Choroid plexus epithelial cell (primary cell): Measurements from ENCODE around the gene C16orf74.

Experiments
- DNase-seq: peaks from one replicate; pipeline ENCODE4 v3.0.0-alpha.2; 2010; ENCODE audit warnings: low read depth
- H3K4me3 ChIP-seq: 2 replicates; pipeline ENCODE4 v1.5.1; 2011; ENCODE audit warnings: low read depth, mild to moderate bottlenecking, control low read depth, low read length, moderate library complexity
- TF ChIP-seq, protein P1 (sequence below): conservative IDR thresholded peaks from 2 replicates; pipeline ENCODE4 v1.5.1; 2011; ENCODE audit warnings: low read depth, mild to moderate bottlenecking, control low read depth, inconsistent platforms, low read length, moderate library complexity

The C16orf74 gene

DNA sequence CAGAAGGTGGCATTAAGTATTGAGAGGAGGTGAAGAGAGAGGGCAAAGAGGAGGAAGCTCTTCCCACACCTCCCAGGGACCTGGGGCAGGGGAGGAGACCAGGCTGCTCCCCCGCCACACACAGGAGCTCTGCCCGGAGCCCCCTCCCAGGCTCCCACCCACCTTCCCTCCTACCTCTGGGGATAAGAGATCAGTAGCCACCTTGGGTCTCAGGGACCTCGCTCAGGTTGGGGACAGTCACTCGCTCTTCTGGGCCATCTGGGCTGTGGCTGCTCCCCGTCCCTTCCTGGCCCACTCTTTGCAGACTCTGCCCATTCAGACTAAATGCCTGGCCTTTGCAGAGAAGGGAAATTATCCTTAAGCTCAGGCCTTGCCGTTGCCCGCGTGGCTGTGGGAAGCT, 14.9 kb upstream of the C16orf74 start:
- no peak overlapping the region for H3K4me3 ChIP-seq
- no peak for DNase-seq
- TF ChIP-seq, protein P1, sequence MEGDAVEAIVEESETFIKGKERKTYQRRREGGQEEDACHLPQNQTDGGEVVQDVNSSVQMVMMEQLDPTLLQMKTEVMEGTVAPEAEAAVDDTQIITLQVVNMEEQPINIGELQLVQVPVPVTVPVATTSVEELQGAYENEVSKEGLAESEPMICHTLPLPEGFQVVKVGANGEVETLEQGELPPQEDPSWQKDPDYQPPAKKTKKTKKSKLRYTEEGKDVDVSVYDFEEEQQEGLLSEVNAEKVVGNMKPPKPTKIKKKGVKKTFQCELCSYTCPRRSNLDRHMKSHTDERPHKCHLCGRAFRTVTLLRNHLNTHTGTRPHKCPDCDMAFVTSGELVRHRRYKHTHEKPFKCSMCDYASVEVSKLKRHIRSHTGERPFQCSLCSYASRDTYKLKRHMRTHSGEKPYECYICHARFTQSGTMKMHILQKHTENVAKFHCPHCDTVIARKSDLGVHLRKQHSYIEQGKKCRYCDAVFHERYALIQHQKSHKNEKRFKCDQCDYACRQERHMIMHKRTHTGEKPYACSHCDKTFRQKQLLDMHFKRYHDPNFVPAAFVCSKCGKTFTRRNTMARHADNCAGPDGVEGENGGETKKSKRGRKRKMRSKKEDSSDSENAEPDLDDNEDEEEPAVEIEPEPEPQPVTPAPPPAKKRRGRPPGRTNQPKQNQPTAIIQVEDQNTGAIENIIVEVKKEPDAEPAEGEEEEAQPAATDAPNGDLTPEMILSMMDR: no peak

DNA sequence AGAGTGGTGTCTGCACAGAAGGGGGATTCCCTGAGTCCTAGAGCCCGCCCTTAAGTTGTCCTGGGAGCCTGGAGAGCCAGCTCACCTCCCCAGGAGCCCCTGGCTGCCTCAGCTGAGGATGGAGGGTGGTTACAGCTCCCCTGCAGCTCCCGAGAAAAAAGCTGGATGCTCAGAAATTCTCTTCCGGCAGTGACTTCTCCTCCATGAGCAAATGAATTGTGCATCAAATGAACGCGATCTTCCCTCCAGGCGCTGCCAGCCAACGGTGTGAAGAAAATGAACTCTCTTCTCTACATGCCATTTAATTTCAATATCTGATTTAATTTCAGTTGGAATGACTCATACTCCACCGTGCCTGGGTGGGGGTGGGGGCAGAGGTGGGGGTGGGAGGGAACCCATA, 14.3 kb upstream of the C16orf74 start:
- TF ChIP-seq, protein P1: no peak
- H3K4me3 ChIP-seq: no peak overlapping the region
- DNase-seq: no peak

DNA sequence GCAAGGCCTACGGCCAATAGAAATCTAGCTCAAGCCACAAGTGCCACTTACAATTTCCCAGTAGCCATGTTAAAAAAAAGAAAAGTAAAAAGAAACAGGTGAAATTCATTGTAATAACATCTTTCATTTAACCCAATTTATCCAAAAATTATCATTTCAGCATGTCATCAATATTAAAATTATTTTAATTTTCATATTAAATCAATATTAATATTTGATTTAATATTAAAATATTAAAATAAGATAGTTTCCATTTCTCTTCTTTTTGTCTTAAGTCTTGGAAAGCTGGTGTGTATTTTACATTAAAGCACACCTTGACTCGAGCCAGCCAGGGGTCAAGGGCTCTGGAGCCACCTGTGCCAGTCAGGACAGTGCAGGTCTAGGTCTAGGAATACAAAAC, 12.7 kb upstream of the C16orf74 start:
- H3K4me3 ChIP-seq: no peak overlapping the region
- no peak for DNase-seq
- TF ChIP-seq, protein P1: no peak

DNA sequence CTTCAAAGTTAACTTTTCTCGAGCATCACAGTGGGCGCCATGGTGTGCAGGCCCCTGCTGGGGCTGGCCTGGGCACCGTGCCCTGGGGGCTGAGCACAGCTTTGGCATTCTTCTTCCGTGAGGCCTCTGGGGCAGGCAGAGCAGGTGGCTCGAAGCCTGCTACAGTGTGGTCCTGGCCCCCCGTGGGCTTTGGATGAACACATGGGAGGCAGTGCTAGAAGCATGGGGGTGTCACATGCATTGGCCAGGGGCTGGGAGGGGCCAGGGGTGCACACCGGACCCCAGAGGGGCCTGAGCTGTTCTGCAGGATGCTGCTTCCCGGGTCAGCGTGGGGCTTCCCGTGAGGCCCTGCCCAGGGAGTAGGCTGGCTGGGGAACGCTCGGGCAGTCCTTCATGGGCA, 12.1 kb upstream of the C16orf74 start:
- no peak for DNase-seq
- TF ChIP-seq, protein P1: no peak
- no peak overlapping the region for H3K4me3 ChIP-seq

DNA sequence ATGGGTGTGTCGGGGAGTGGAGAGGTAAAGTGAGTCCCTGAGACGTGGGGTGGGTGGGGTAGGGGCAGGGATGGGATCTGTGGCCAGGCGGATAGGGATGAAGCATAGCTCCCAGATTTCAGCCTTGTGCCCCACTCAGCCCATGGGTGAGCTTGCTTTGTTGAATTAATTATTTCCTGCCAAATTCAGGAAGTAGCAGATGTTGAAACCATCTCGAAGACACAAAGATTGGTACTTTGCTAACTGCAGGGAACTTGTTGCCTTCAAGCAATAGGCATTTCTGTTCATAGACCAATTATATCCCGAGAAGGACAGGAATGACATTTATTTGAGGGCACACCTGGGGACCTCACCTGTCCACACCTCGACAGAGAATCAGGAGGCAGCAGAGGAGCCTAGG, 11.0 kb upstream of the C16orf74 start:
- no peak overlapping the region for H3K4me3 ChIP-seq
- DNase-seq: no peak
- TF ChIP-seq, protein P1: no peak

DNA sequence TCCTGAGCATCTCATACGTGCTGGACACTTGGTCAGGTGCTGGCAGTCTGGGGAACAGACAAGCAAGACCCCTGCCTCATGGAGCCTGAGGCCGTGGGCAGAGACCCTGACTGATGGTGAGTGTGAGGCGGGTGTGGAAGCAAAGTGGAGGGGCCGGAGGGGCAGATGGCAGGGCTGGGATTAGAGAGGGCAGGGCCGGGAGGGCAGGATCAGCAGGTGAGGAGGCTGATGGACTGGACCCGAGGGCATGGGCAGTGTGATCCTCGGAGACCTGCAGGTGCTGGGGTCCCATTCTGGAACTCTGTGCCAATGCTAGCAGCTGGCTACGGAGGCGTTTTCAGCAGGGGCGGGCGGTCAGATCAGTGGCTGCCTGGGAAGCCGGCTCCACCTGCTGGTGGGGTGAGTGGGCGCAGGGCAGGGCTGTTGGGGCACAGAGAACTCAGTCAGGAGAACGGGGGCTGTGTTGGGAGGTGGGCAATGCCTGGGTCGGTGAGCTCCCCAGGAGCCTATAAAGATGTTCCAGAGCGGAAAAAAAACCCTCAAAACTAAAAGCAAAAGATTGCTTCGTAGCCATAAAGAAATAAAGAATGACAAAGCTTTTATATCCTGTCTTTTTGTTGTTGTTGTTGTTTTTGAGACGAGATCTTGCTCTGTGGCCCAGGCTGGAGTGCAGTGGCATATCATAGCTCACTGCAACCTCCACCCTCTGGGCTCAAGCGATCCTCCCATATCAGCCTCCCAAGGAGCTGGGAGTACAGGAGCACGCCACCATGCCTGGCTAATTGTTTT, 8.9 kb upstream of the C16orf74 start:
- H3K4me3 ChIP-seq: no peak overlapping the region
- DNase-seq: no peak
- TF ChIP-seq, protein P1: peak; percentile 54

DNA sequence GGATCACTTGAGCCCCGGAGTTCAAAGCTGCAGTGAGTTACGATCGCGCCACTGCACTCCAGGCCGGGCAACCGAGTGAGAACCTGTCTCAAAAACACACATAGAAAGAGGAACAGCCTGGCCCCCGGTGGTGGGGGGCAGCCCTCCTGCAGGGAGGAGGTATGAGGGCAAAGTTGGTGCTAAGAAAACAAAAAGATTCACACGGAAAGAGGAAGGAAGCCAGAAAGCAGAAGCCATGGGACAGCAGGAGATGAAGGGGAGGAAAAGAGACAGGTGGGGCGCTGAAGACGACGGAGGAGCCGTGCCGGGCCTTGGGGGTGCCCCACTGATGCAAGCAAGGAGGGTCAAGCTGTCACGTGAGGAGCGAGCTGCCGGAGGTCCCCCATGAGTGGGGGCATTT, 8.2 kb upstream of the C16orf74 start:
- no peak for DNase-seq
- TF ChIP-seq, protein P1: no peak
- no peak overlapping the region for H3K4me3 ChIP-seq
